HG03066 (cell line): ENCODE data around the gene PHF19.

Experiments used
- ATAC-seq: cut with Tn5 transposase; IDR thresholded peaks from one replicate; pipeline ENCODE4 v1.9.1; 2021; ENCODE audit warnings: low read depth; ENCODE audit not compliant: unreplicated experiment

PHF19 gene

GRCh38 chr9:120818595-120818994 lies 58.4 kb downstream of the PHF19 start:
- ATAC-seq = no peak

- no peak for ATAC-seq
Measured at GRCh38 chr9:120815075-120815474, 61.9 kb downstream of the PHF19 start.

- no peak for ATAC-seq
Measured at GRCh38 chr9:120808931-120809330, 68.1 kb downstream of the PHF19 start.

- no peak for ATAC-seq
Measured at GRCh38 chr9:120807607-120808379, 69.2 kb downstream of the PHF19 start.
